ENCODE data around the gene BICDL1. TPM values are rescaled to one million over a fixed set of nuclear protein-coding genes. Genes with fewer than 3 reads are reported as not detected.

BICDL1 gene
- total RNA-seq, 4 donors from 2014 or later = 0.47 to 13.9 (median 1.2) TPM

- Histone ChIP-seq H3K9me3 (no peaks in the 10 kb centered on the region), H3K27me3 (peaks cover 52% of the 10 kb centered on the region), H3K4me1 (peaks cover 2 to 21% (median 7%) of the 10 kb centered on the region in 3 donors), H3K36me3 (no peaks in the 10 kb centered on the region), H3K27ac (no peak overlapping the region), H3K4me3 (peak overlapping the region in 1 of 2 donors; percentile 64)
- WGBS, 2 donors (ENCODE audit: low coverage in 1 of 2) = 20 to 28% methylated on average over 9 to 10 of the region's 12 CpGs
- TF ChIP-seq EP300 (IDR thresholded peaks at IDR 0.05) = no peak
- TF ChIP-seq POLR2A (IDR thresholded peaks at IDR 0.05) = no peak
- no peak for TF ChIP-seq CTCF (IDR thresholded peaks at IDR 0.05)
- TF ChIP-seq POLR2AphosphoS5 (IDR thresholded peaks at IDR 0.05) = no peak
- ATAC-seq = no peak
Observed at GRCh38 chr12:119990382-119990874, 1.4 kb downstream of the BICDL1 start.

GRCh38 chr12:119992129-119992705 lies 3.2 kb downstream of the BICDL1 start:
- Histone ChIP-seq H3K9me3 (no peaks in the 10 kb centered on the region), H3K4me1 (peaks cover 2 to 21% (median 7%) of the 10 kb centered on the region in 3 donors), H3K27ac (no peak overlapping the region), H3K36me3 (no peaks in the 10 kb centered on the region), H3K27me3 (peaks cover 48% of the 10 kb centered on the region), H3K4me3 (no peak overlapping the region)
- no peak for TF ChIP-seq POLR2AphosphoS5 (IDR thresholded peaks at IDR 0.05)
- no peak for TF ChIP-seq EP300 (IDR thresholded peaks at IDR 0.05)
- TF ChIP-seq POLR2A (IDR thresholded peaks at IDR 0.05) = no peak
- no peak for TF ChIP-seq CTCF (IDR thresholded peaks at IDR 0.05)
- 35 to 71% methylated on average over 3 to 5 of the region's 5 CpGs for WGBS, 2 donors (ENCODE audit: low coverage in 1 of 2)
- ATAC-seq = no peak

DNA sequence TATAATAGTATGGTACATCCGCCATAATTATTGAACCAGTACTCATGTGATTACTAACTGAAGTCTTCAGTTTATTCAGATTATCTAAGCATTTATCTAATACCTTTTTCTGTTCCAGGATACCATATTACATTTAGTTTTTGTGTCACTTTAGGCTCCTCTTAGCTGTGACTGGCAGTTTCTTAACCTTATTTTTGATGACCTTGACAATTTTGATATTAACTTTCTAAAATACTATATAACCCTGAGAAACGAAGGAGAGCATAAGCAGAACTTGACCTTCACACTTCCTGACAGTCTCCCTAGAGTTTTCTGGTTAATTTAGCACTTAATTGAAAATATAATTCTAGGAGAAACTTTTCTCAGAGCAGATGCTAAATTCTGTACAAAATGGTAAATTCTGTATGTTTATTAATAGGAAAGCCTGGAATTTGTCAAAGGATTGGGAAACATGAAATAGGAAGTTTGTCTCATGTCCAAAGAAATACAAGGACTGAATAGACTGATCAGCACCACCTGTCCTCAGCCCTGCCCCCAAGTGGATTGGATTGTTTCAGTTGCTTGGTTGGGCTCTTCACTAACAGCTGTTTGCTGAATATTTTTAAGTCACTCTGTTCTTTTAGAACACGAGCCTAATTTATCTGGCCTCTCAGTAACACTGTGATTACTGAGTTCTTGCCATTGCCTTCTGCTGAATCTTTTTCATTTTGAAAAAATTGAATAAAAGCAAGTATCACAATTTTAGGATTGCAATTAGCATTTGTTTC lies 6.0 kb downstream of the BICDL1 start:
- Histone ChIP-seq H3K4me1 (peaks cover under 1 to 4% (median under 1%) of the 10 kb centered on the region in 3 donors), H3K36me3 (no peaks in the 10 kb centered on the region), H3K27ac (no peak overlapping the region), H3K27me3 (peaks cover 49% of the 10 kb centered on the region), H3K9me3 (no peaks in the 10 kb centered on the region), H3K4me3 (no peak overlapping the region)
- no peak for ATAC-seq
- TF ChIP-seq EP300 (IDR thresholded peaks at IDR 0.05) (no peak), POLR2AphosphoS5 (IDR thresholded peaks at IDR 0.05) (no peak), POLR2A (IDR thresholded peaks at IDR 0.05) (no peak), CTCF (IDR thresholded peaks at IDR 0.05) (no peak)
- 26 to 33% methylated on average over 3 of the region's 3 CpGs for WGBS, 2 donors (ENCODE audit: low coverage in 1 of 2)

- Histone ChIP-seq H3K27me3 (peaks cover 40% of the 10 kb centered on the region), H3K9me3 (no peaks in the 10 kb centered on the region), H3K27ac (no peak overlapping the region), H3K4me3 (no peak overlapping the region), H3K36me3 (no peaks in the 10 kb centered on the region), H3K4me1 (no peaks in the 10 kb centered on the region)
- TF ChIP-seq POLR2A (IDR thresholded peaks at IDR 0.05) (no peak), CTCF (IDR thresholded peaks at IDR 0.05) (no peak), EP300 (IDR thresholded peaks at IDR 0.05) (no peak), POLR2AphosphoS5 (IDR thresholded peaks at IDR 0.05) (no peak)
- 63 to 67% methylated on average over 1 of the region's 1 CpG for WGBS, 2 donors (ENCODE audit: low coverage in 1 of 2)
- no peak for ATAC-seq
Observed at GRCh38 chr12:119996417-119996816, 7.4 kb downstream of the BICDL1 start.
